SK-N-DZ (cell line): ENCODE measurements around the gene ADORA2B.
A peak's percentile ranks its signal among the peaks of the same experiment; 100 is the strongest.

ENCODE experiments used
- DNase-seq: peaks from one replicate; pipeline ENCODE4 v3.0.0-alpha.2; 2015; ENCODE audit warnings: low spot score

ADORA2B gene

GRCh38 chr17:15952916-15953790 is 8.2 kb downstream of the ADORA2B start:
- DNase-seq = no peak

- no peak for DNase-seq
Observed at GRCh38 chr17:15954222-15954621, 9.3 kb downstream of the ADORA2B start.

- DNase-seq = no peak
Observed at GRCh38 chr17:15955793-15956541, 11.0 kb downstream of the ADORA2B start.

- DNase-seq = no peak
Observed at GRCh38 chr17:15957206-15957605, 12.3 kb downstream of the ADORA2B start.

- DNase-seq = no peak
Observed at GRCh38 chr17:15957608-15958307, 12.8 kb downstream of the ADORA2B start.

GRCh38 chr17:15958484-15958854 is 13.5 kb downstream of the ADORA2B start:
- DNase-seq = no peak

GRCh38 chr17:15963670-15964110 is 18.8 kb downstream of the ADORA2B start:
- no peak for DNase-seq

- DNase-seq = no peak
Observed at GRCh38 chr17:15965528-15965927, 20.6 kb downstream of the ADORA2B start.

- no peak for DNase-seq
Observed at GRCh38 chr17:15966183-15966878, 21.4 kb downstream of the ADORA2B start.

- DNase-seq = no peak
Observed at GRCh38 chr17:15966879-15967248, 21.9 kb downstream of the ADORA2B start.

- DNase-seq = no peak
Observed at GRCh38 chr17:15967706-15968399, 22.9 kb downstream of the ADORA2B start.

GRCh38 chr17:15969463-15969862 is 24.5 kb downstream of the ADORA2B start:
- DNase-seq = no peak

GRCh38 chr17:15970500-15970899 is 25.6 kb downstream of the ADORA2B start:
- no peak for DNase-seq

- DNase-seq = no peak
Observed at GRCh38 chr17:15971098-15971678, 26.3 kb downstream of the ADORA2B start.

GRCh38 chr17:15971882-15972281 is 27.0 kb downstream of the ADORA2B start:
- DNase-seq = no peak

- no peak for DNase-seq
Observed at GRCh38 chr17:15972497-15972951, 27.6 kb downstream of the ADORA2B start.

GRCh38 chr17:15973016-15973415 is 28.1 kb downstream of the ADORA2B start:
- no peak for DNase-seq

GRCh38 chr17:15973834-15974233 is 28.9 kb downstream of the ADORA2B start:
- DNase-seq = no peak

GRCh38 chr17:15977894-15978293 is 33.0 kb downstream of the ADORA2B start:
- no peak for DNase-seq

- DNase-seq = peak; percentile 24
Observed at GRCh38 chr17:15978606-15979005, 33.7 kb downstream of the ADORA2B start.
